Body of pancreas (tissue), 4 donors: ENCODE data around the gene PLRG1.

Experiments used
- CTCF ChIP-seq, 7 experiments: fragments of 450-650 bp in 4 of 7; fragments of 200-600 bp in 3 of 7; sonication (generic) in 3 of 7; IDR thresholded peaks; one replicate each; pipeline ENCODE4 v1.5.1; 2016 to 2019; ENCODE audit warnings: antibody characterized with exemption in 7 of 7
- POLR2A ChIP-seq, 3 donors: fragments of 450-650 bp; IDR thresholded peaks; one replicate each; pipeline ENCODE4 v1.6.1; 2016; ENCODE audit warnings: antibody characterized with exemption in 3 of 3, mild to moderate bottlenecking in 2 of 3

- peak in 5 of 7 experiments; percentile 19 to 36 (median 27) for TF ChIP-seq CTCF (IDR thresholded peaks at IDR 0.05)
- no peak for TF ChIP-seq POLR2A (IDR thresholded peaks at IDR 0.05)
Measured at GRCh38 chr4:154503598-154503997, 46.6 kb downstream of the PLRG1 start.
